ENCODE data around the gene LRP1.

The LRP1 gene

DNA sequence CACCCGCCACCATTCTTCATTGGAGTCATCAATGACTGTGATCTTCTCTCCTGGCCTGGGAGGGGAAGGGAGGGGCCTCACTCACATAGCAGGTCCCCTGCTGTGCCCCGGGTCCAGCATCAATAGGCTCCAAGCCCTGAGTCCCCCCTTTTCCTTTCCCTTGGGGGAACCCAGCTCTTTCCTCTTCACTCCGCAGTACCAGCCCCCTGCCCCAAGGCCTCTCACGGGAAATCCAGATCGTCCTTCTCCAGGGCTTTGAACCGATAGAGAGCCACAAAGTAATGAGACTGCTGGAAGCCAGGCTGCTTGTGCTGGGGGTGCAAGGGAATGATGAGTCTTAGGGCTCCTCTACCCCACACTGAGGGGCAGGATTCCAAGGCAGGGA is 116.0 kb downstream of the LRP1 start:
- Histone ChIP-seq H3K9me3 (no peaks in the 10 kb centered on the region), H3K27me3 (peaks cover 56% of the 10 kb centered on the region), H3K4me3 (ENCODE audit: low read depth in 1 of 2, low read length in 1 of 2) (no peak overlapping the region), H3K4me1 (ENCODE audit: control insufficient read depth in 1 of 2, insufficient read depth in 1 of 2, low read depth in 1 of 2, low read length in 1 of 2) (peaks cover 48 to 57% of the 10 kb centered on the region in 2 experiments), H3K27ac (no peak overlapping the region), H3K36me3 (peaks cover 4% of the 10 kb centered on the region)
- TF ChIP-seq, protein P1, sequence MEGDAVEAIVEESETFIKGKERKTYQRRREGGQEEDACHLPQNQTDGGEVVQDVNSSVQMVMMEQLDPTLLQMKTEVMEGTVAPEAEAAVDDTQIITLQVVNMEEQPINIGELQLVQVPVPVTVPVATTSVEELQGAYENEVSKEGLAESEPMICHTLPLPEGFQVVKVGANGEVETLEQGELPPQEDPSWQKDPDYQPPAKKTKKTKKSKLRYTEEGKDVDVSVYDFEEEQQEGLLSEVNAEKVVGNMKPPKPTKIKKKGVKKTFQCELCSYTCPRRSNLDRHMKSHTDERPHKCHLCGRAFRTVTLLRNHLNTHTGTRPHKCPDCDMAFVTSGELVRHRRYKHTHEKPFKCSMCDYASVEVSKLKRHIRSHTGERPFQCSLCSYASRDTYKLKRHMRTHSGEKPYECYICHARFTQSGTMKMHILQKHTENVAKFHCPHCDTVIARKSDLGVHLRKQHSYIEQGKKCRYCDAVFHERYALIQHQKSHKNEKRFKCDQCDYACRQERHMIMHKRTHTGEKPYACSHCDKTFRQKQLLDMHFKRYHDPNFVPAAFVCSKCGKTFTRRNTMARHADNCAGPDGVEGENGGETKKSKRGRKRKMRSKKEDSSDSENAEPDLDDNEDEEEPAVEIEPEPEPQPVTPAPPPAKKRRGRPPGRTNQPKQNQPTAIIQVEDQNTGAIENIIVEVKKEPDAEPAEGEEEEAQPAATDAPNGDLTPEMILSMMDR (IDR thresholded peaks at IDR 0.05), result no peak

DNA sequence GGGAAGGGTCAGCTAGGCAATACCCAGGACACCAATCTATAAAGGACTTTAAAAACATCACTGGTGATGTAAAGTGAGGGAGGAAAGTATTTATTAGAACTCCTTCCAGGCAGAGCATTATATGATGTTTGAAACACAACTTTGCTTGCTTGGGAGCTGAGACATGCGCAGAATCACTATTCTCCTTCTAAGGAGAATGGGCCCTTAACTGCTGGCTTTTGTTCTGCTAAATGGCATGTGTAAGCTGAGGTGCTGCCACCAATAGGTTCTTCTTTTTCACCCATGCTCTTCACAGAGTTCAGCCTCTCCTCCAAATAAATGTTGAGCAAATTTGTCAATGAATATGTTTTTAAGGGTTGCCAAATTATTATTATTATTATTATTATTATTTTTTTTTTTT is 118.8 kb downstream of the LRP1 start:
- peaks cover 26 to 31% of the 10 kb centered on the region in 2 experiments for H3K4me1 ChIP-seq (ENCODE audit: control insufficient read depth in 1 of 2, insufficient read depth in 1 of 2, low read depth in 1 of 2, low read length in 1 of 2)
- TF ChIP-seq, protein P1 (IDR thresholded peaks at IDR 0.05), result no peak
- peaks cover 4% of the 10 kb centered on the region for H3K36me3 ChIP-seq
- peaks cover 29% of the 10 kb centered on the region for H3K27me3 ChIP-seq
- H3K27ac ChIP-seq, result no peak overlapping the region
- no peak overlapping the region for H3K4me3 ChIP-seq (ENCODE audit: low read depth in 1 of 2, low read length in 1 of 2)
- no peaks in the 10 kb centered on the region for H3K9me3 ChIP-seq

DNA sequence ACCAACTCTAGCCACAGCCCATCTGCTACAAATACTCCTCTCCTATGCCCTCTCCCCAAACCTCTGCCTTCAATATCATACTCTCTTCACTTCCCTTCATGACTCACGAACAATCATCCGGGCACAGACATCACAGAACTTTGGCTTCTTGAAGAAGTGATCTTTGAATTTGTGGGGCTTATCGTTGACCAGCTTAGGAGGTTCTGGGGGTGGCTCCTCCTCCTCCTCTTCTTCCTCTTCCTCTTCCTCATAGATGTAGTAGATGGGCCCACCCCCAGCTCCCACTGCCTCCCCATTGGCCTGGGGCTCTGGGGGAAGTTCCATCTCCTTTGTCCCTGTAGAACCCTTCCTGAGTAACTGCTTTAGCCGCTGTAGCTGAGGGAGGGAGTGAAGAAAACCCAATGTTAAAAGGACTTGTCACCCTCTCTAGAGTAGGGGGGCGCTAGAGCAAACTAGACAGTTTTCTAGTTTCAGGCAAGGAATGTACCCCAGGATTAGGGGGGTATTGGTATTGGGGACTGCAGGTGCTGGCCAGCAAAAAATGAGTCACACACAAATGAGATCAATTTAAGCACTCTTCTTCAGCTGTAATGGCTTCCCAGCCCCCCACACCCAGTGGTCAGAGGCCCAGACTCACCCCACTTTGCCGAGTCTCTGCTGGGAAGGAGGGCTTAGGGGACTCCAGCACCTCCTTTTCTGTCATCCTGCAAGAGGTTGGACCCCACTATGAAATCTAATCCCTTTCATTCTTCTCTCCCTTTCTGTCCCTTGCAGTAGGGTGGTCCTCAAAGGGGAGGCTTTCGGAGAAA is 120.9 kb downstream of the LRP1 start:
- H3K9me3 ChIP-seq, result no peaks in the 10 kb centered on the region

DNA sequence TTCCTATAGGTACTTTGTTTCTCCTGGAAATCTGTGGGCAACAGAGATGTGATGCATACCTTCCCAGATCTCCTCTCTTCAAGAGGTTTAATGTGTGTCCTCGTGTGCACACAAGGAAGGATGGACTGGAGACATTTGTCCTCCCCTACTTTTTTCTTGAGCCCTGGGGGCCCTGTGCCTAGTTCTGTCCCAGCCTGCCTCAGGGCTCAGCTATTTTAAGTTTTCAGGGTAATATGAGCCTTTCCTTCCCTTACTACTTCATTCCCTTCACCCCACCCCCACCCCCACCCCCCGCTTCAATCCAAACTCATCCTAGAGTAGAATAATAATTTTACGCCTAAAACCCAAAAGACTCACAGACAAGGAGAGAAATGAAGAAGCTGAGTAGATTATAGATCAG is 122.3 kb downstream of the LRP1 start:
- Histone ChIP-seq H3K27me3 (no peaks in the 10 kb centered on the region), H3K36me3 (peaks cover 23% of the 10 kb centered on the region), H3K4me3 (ENCODE audit: low read depth in 1 of 2, low read length in 1 of 2) (no peak overlapping the region), H3K4me1 (ENCODE audit: control insufficient read depth in 1 of 2, insufficient read depth in 1 of 2, low read depth in 1 of 2, low read length in 1 of 2) (peaks cover 9 to 11% of the 10 kb centered on the region in 2 experiments), H3K9me3 (no peaks in the 10 kb centered on the region), H3K27ac (no peak overlapping the region)
- TF ChIP-seq, protein P1 (IDR thresholded peaks at IDR 0.05), result no peak

More for the DNA sequence above, 120.9 kb downstream of the LRP1 start:
- TF ChIP-seq, protein P1 (IDR thresholded peaks at IDR 0.05), result no peak
- H3K27me3 ChIP-seq, result peaks cover 8% of the 10 kb centered on the region
- H3K27ac ChIP-seq, result no peak overlapping the region
- H3K4me3 ChIP-seq (ENCODE audit: low read depth in 1 of 2, low read length in 1 of 2), result peak overlapping the region in 1 of 2 experiments; percentile 20
- H3K4me1 ChIP-seq (ENCODE audit: control insufficient read depth in 1 of 2, insufficient read depth in 1 of 2, low read depth in 1 of 2, low read length in 1 of 2), result peaks cover 9 to 11% of the 10 kb centered on the region in 2 experiments
- peaks cover 11% of the 10 kb centered on the region for H3K36me3 ChIP-seq

DNA sequence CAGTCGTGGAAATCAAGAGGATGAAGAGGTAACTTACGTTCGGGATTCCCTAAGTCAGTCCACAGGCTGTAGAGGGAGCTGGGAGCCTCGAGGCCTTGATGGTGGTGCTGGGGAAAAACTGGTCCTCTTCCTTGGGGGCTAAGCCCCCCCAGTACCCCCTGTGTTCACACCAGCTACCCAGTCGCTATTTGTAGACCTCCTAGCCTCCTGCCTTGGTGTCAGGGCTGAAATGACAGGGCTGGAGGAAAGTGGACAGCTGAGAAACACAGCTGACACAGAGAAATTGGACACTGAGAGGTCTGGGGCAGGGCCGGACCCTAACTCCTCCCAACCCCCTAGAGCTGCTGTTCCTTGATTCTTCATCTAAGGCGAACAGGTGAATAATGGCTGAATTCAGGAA is 122.7 kb downstream of the LRP1 start, which contains the start of gene STAC3:
Gene STAC3 (minus strand): TSS at position 232 of the 400 bp plus-strand sequence. CDS start 1,551 bp downstream, outside the sequence.
- no peak within 1 kb of the TSS for H3K4me3 ChIP-seq (ENCODE audit: low read depth in 1 of 2, low read length in 1 of 2)
- no peaks in the 10 kb centered on the region for H3K9me3 ChIP-seq
- peaks cover 9 to 11% of the 10 kb centered on the region in 2 experiments for H3K4me1 ChIP-seq (ENCODE audit: control insufficient read depth in 1 of 2, insufficient read depth in 1 of 2, low read depth in 1 of 2, low read length in 1 of 2)
- no peaks in the 10 kb centered on the region for H3K27me3 ChIP-seq
- TF ChIP-seq, protein P1 (IDR thresholded peaks at IDR 0.05), result no peak
- peaks cover 27% of the 10 kb centered on the region for H3K36me3 ChIP-seq
- H3K27ac ChIP-seq, result no peak within 1 kb of the TSS
